Caco-2 (cell line): ENCODE measurements around the gene LHX3. TPM values are rescaled to one million over a fixed set of nuclear protein-coding genes. Genes with fewer than 3 reads are reported as not detected.

Experiments used
- BruUV-seq: library from RNA; stranded (reverse); fragments of 400-500 nt; replicated peaks from 2 replicates; lab custom pipeline; 2021; lab: Mats Ljungman, UMichigan
- CTCF ChIA-PET: fragments of 300-600 bp; sonication (Branson Sonifier 250); formaldehyde crosslinking; loops from one replicate; lab custom pipeline; 2022; ENCODE audit warnings: antibody characterized with exemption; lab: Charles Lee
- POLR2A ChIA-PET: fragments of 300-600 bp; sonication (Branson Sonifier 250); formaldehyde crosslinking; loops from one replicate; lab custom pipeline; 2022; ENCODE audit warnings: antibody characterized with exemption; lab: Charles Lee
- DNase-seq, 2 experiments: peaks; one replicate each; pipeline versions ENCODE4 v3.0.0 to v3.0.0-alpha.2; 2020 to 2022
- H3K27me3 ChIP-seq: replicated peaks from 2 replicates; pipeline ENCODE4 v1.6.0; 2011; ENCODE audit warnings: low read length; ENCODE audit not compliant: control insufficient read depth, insufficient read depth
- H3K36me3 ChIP-seq: 2 replicates; pipeline ENCODE4 v1.5.1; 2011; ENCODE audit warnings: low read length; ENCODE audit not compliant: control insufficient read depth, insufficient read depth
- H3K4me1 ChIP-seq: fragments of 250-450 bp; sonication (Bioruptor Pico); 2 replicates; pipeline ENCODE4 v1.5.1; 2020; ENCODE audit warnings: mild to moderate bottlenecking
- H3K4me3 ChIP-seq: 2 replicates; pipeline ENCODE4 v1.5.1; 2011; ENCODE audit warnings: low read depth, mild to moderate bottlenecking, control low read depth, low read length
- H3K9me3 ChIP-seq: fragments of 250-450 bp; sonication (Bioruptor Pico); 2 replicates; pipeline ENCODE4 v1.5.1; 2020; ENCODE audit warnings: mild to moderate bottlenecking, moderate library complexity
- H3K27ac Mint-ChIP-seq: one replicate; pipeline ENCODE4 v1.8.0; 2022; ENCODE audit warnings: mixed read lengths; ENCODE audit not compliant: unreplicated experiment
- H3K27me3 Mint-ChIP-seq: one replicate; pipeline ENCODE4 v1.8.0; 2022; ENCODE audit warnings: mixed read lengths; ENCODE audit not compliant: insufficient read depth, unreplicated experiment
- H3K36me3 Mint-ChIP-seq: one replicate; pipeline ENCODE4 v1.8.0; 2022; ENCODE audit warnings: mild to moderate bottlenecking, mixed read lengths; ENCODE audit not compliant: insufficient read depth, unreplicated experiment
- H3K4me1 Mint-ChIP-seq: one replicate; pipeline ENCODE4 v1.8.0; 2022; ENCODE audit warnings: low read depth, mixed read lengths; ENCODE audit not compliant: unreplicated experiment
- H3K4me3 Mint-ChIP-seq: one replicate; pipeline ENCODE4 v1.8.0; 2022; ENCODE audit warnings: mild to moderate bottlenecking, moderate library complexity, mixed read lengths; ENCODE audit not compliant: unreplicated experiment
- H3K9me3 Mint-ChIP-seq: one replicate; pipeline ENCODE4 v1.8.0; 2022; ENCODE audit warnings: mixed read lengths; ENCODE audit not compliant: unreplicated experiment
- intact Hi-C: fragments of 100-400 bp; cut with micrococcal nuclease; formaldehyde crosslinking; loops from one replicate; pipeline ENCODE4 v1.10.0; 2022; ENCODE audit not compliant: unreplicated experiment
- total RNA-seq: library from RNA; stranded (reverse); gene quantifications from 2 replicates; pipeline ENCODE4 v1.2.3, GENCODE V29; 2022
- TF ChIP-seq, protein P1 (sequence below), 2 experiments: fragments of 200-600 bp in 1 of 2; IDR thresholded peaks; 1 replicate in 1 of 2; 2 replicates in 1 of 2; pipeline versions ENCODE4 v1.5.1 to v1.8.0; 2011 to 2022; ENCODE audit warnings: antibody characterized with exemption in 1 of 2, control low read depth in 1 of 2, inconsistent platforms in 1 of 2, low read depth in 1 of 2, low read length in 1 of 2, mild to moderate bottlenecking in 1 of 2, moderate library complexity in 1 of 2; ENCODE audit not compliant: insufficient read depth in 1 of 2, severe bottlenecking in 1 of 2, unreplicated experiment in 1 of 2

The LHX3 gene
- total RNA-seq, 1 experiment from 2014 or later: 1.2 TPM

DNA sequence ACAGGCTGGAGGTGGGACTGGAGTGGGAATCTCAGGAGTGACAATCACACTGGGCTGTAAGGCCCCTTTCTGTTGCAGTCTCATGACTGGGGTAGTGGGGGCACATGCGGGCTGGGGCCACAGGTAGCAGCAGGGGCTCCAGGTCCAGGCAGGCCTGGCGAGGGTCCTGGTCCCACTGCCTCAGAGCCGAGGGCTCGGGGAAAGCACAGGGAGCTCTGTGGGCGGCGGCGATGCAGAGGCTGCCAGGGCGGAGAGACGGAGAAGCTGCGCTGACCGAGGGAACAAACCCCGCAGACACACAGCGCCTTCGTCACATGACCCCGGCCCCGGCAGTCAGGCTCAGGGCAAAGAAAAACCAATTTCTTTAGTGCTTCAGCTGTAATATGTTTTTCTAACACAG lies 5.3 kb upstream of the LHX3 start:
- peaks cover 9% of the 10 kb centered on the region for H3K9me3 Mint-ChIP-seq
- DNase-seq: no peak
- no TSS peak for BruUV-seq
- Histone ChIP-seq H3K27me3 (no peaks in the 10 kb centered on the region), H3K4me1 (no peaks in the 10 kb centered on the region), H3K36me3 (peaks cover 11% of the 10 kb centered on the region), H3K9me3 (peaks cover 10% of the 10 kb centered on the region; the same call in 1 of the 2 replicates), H3K4me3 (no peak overlapping the region)
- CTCF ChIA-PET: no interaction called here
- H3K27ac Mint-ChIP-seq: no peak overlapping the region
- H3K4me1 Mint-ChIP-seq: no peaks in the 10 kb centered on the region
- POLR2A ChIA-PET: no interaction called here
- peaks cover 44% of the 10 kb centered on the region for H3K36me3 Mint-ChIP-seq
- TF ChIP-seq, protein P1, sequence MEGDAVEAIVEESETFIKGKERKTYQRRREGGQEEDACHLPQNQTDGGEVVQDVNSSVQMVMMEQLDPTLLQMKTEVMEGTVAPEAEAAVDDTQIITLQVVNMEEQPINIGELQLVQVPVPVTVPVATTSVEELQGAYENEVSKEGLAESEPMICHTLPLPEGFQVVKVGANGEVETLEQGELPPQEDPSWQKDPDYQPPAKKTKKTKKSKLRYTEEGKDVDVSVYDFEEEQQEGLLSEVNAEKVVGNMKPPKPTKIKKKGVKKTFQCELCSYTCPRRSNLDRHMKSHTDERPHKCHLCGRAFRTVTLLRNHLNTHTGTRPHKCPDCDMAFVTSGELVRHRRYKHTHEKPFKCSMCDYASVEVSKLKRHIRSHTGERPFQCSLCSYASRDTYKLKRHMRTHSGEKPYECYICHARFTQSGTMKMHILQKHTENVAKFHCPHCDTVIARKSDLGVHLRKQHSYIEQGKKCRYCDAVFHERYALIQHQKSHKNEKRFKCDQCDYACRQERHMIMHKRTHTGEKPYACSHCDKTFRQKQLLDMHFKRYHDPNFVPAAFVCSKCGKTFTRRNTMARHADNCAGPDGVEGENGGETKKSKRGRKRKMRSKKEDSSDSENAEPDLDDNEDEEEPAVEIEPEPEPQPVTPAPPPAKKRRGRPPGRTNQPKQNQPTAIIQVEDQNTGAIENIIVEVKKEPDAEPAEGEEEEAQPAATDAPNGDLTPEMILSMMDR (IDR thresholded peaks at IDR 0.05; ENCODE audit: insufficient read depth in 1 of 2, low read depth in 1 of 2, low read length in 1 of 2, severe bottlenecking in 1 of 2, unreplicated experiment in 1 of 2): no peak
- H3K27me3 Mint-ChIP-seq: no peaks in the 10 kb centered on the region
- no peak overlapping the region for H3K4me3 Mint-ChIP-seq
- intact Hi-C loops: no loop called here

GRCh38 chr9:136209786-136210185 lies 4.9 kb upstream of the LHX3 start:
- no peak for DNase-seq
- Mint-ChIP-seq H3K9me3 (peaks cover 4% of the 10 kb centered on the region), H3K4me3 (no peak overlapping the region), H3K4me1 (no peaks in the 10 kb centered on the region), H3K27ac (no peak overlapping the region), H3K36me3 (peaks cover 41% of the 10 kb centered on the region), H3K27me3 (no peaks in the 10 kb centered on the region)
- intact Hi-C loops: no loop called here
- TF ChIP-seq, protein P1 (IDR thresholded peaks at IDR 0.05; ENCODE audit: insufficient read depth in 1 of 2, low read depth in 1 of 2, low read length in 1 of 2, severe bottlenecking in 1 of 2, unreplicated experiment in 1 of 2): no peak
- no TSS peak for BruUV-seq
- Histone ChIP-seq H3K27me3 (no peaks in the 10 kb centered on the region), H3K9me3 (peaks cover 8% of the 10 kb centered on the region; the same call in 1 of the 2 replicates), H3K36me3 (peaks cover 8% of the 10 kb centered on the region), H3K4me1 (no peaks in the 10 kb centered on the region), H3K4me3 (no peak overlapping the region)
- CTCF ChIA-PET: no interaction called here
- POLR2A ChIA-PET: no interaction called here

DNA sequence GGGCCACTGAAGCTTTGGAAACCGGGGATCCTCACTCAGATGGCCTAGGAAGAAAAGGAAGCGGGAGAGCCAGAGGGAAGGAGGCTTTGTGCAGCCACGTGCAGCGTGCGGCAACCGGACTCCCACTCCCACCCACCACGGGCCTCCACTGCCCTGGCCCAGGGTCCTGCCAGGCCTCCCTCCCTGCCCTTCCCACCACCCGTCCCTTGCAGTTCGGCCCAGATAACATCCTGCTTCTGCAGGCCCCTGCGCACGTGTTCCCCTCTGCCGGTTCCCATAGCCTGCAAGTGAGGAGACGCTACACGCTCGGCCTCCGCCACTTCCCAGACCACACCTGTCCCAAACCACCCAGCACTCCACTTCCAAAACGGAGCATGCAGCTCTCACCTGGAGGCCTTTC lies 4.3 kb upstream of the LHX3 start:
- Histone ChIP-seq H3K27me3 (no peaks in the 10 kb centered on the region), H3K9me3 (peaks cover 3% of the 10 kb centered on the region; the same call in 1 of the 2 replicates), H3K36me3 (peaks cover 3% of the 10 kb centered on the region), H3K4me3 (no peak overlapping the region), H3K4me1 (no peaks in the 10 kb centered on the region)
- no peaks in the 10 kb centered on the region for H3K27me3 Mint-ChIP-seq
- H3K4me1 Mint-ChIP-seq: no peaks in the 10 kb centered on the region
- BruUV-seq: no TSS peak
- no peak for DNase-seq
- H3K36me3 Mint-ChIP-seq: peaks cover 38% of the 10 kb centered on the region
- H3K27ac Mint-ChIP-seq: no peak overlapping the region
- POLR2A ChIA-PET: no interaction called here
- CTCF ChIA-PET: no interaction called here
- no peaks in the 10 kb centered on the region for H3K9me3 Mint-ChIP-seq
- H3K4me3 Mint-ChIP-seq: no peak overlapping the region
- TF ChIP-seq, protein P1 (IDR thresholded peaks at IDR 0.05; ENCODE audit: insufficient read depth in 1 of 2, low read depth in 1 of 2, low read length in 1 of 2, severe bottlenecking in 1 of 2, unreplicated experiment in 1 of 2): no peak
- intact Hi-C loops: no loop called here
